H4 (cell line): Measurements from ENCODE around the gene KY. TPM values are rescaled to one million over a fixed set of nuclear protein-coding genes. Genes with fewer than 3 reads are reported as not detected.

Experiments
- total RNA-seq: library from RNA; depleted of rRNA; stranded (reverse); fragments of >200 nt; shearing (Covaris generic); gene quantifications from 2 replicates; pipeline ENCODE4 v1.2.3, GENCODE V29; 2014; rRNA removed

Gene KY
- total RNA-seq, 1 experiment from 2014 or later, result 0.04 TPM

Other genes with a start within 250 kb of the KY start
- gene ANAPC13, start 165.0 kb downstream of the KY start, total RNA-seq, result 158 and 197 TPM in 2 replicates
- gene CEP63, start 165.0 kb downstream of the KY start, total RNA-seq, result 21.3 and 23.2 TPM in 2 replicates
- 0.29 and 1.2 TPM in 2 replicates for gene EPHB1, start 144.2 kb upstream of the KY start, total RNA-seq